CD4-positive, alpha-beta T cell treated with Interleukin-4 for 1 hour (primary cell): Measurements from ENCODE around the gene CSNK1A1.
"Not testable (repeated sequence)": the region's sequence is repeated elsewhere in the genome, so short reads cannot be mapped to it uniquely, and the experiment has no call there.

Experiments used
- DNase-seq, 2 donors: peaks; one replicate each; pipeline ENCODE4 v3.0.0-alpha.2; 2020 to 2022

Gene CSNK1A1

DNA sequence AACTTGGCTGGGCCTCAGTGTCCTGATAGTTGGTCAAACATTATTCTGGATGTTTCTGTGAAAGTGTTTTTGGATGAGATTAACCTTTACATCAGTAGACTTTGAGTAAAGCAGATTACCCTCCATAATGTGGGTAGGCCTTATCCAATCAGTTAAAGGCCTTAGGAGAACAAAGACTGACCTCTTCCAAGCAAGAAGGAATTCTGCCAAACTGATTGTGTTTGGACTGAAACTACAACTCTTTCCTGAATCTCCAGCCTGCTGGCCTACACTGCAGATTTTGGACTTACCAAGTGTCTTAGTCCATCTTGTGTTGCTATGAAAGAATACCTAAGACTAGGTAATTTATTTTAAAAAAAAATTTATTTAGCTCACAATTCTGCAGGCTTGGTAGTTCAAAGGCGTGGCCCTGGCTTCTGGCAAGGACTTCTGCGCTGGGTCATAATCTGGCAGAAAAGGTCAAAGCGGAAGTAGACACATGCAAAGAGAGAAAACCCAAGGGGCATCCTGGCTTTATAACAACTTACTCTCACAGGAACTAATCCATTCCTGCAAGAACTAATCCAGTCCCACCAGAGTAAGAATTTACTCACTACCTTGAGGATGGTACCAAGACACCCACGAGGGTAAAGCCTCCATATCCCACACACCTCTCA, 21.5 kb upstream of the CSNK1A1 start:
- no peak for DNase-seq

DNA sequence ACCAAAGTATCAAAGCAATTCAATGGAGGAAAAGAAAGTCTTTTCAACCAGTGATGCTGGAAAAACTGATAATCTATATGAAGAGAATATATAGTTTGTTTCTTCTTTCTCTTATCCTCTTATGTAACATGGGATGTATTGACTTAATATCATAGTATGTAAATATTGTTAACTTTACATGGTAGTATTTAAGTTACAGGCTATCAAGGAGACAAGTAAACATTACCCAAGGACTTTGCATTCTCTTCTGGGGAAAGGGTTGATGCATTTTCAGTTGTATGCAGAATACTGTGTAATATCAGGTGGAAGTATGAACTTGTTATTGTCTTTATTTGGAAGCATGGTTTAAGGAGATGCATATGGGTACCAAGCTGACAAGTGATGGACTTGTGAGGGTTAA, 20.9 kb upstream of the CSNK1A1 start:
- no peak for DNase-seq

DNA sequence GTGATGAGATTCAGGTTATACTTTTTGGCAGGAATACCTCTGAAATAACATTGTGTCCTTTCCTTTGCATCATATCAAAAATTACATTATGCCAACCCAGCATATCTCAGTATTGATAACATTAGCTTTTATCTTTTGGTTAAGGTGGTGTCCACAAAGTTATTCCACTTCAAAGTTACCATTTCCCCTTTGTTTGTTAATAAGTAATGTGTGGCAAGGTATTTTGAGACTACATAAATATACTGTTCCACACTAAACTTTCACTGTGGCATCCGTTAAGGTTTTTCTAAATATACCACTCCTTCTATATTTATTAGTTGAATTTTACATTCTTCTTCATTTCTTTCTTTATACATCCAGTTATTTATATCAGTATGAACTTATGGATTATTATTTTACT, 16.0 kb upstream of the CSNK1A1 start:
- DNase-seq: no peak

- peak; percentile 27 to 79 for DNase-seq
Measured at GRCh38 chr5:149564542-149565140, 13.4 kb upstream of the CSNK1A1 start.

GRCh38 chr5:149563466-149563865, 12.2 kb upstream of the CSNK1A1 start:
- DNase-seq: no peak

GRCh38 chr5:149561848-149562247, 10.6 kb upstream of the CSNK1A1 start:
- no peak for DNase-seq

DNA sequence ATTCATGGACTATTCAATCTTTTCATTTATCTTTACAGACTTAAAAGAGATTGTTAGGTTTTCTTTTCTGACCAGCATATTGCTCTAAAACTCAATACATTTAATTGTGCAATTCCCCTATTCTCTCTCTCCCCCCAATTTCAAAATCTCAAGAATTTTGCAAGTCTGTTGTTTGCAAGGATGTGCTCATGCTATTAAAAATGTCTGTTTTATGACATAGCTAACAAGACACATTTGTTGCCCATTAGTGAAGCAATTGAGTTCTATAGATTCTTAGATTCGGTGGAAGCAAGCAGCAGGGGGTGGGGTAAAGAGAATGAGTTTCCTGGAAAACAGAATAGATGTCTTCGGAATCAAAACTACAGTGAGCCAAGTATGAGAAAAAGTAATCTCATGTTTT, 8.5 kb upstream of the CSNK1A1 start:
- DNase-seq: no peak

GRCh38 chr5:149552553-149553160, 1.4 kb upstream of the CSNK1A1 start:
- no peak for DNase-seq

GRCh38 chr5:149552038-149552494, 827 bp upstream of the CSNK1A1 start:
- DNase-seq: no peak

GRCh38 chr5:149550594-149551226, 529 bp downstream of the CSNK1A1 start:
- peak in 1 of 2 donors; percentile 19 for DNase-seq

GRCh38 chr5:149550268-149550583, 1.0 kb downstream of the CSNK1A1 start:
- peak; percentile 15 to 33 for DNase-seq

DNA sequence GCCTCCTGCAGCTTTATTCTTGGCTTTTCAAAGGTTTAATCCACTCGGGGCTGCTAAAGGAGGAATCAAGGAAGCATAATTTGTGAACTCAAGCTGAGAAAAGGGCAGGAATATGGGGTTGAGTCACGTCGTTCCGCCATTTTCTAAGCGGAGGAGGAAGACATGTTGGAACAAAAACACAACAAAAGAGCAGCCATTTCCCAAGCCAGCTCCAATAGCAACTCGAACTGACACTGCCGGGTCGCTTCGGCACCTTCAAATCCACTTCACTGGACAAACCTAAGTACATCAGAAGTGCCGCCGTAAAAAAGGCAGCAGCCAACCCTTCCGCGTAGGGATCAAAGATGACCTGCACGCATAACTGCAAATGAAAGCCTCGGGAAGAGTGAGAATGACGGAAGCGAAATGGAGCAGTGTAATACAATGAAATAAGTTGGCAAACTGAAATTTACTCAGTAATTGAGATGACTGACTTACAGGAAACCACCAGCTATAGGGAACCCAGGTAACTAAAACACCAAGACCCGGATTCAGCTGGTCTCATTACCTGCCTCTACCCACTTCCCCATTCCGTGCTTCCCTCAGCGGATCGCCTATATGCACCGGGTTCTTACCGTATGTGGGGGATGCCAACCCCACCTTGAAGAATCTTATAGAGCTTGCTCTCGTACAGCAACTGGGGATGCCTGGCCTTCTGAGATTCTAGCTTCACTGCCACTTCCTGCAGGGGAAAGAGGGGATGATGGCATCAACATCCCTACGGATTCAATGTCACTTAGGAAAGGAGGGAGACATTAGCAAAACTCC, 1.6 kb downstream of the CSNK1A1 start:
- peak; percentile 48 to 54 for DNase-seq

GRCh38 chr5:149546974-149547373, 4.3 kb downstream of the CSNK1A1 start:
- no peak for DNase-seq

DNA sequence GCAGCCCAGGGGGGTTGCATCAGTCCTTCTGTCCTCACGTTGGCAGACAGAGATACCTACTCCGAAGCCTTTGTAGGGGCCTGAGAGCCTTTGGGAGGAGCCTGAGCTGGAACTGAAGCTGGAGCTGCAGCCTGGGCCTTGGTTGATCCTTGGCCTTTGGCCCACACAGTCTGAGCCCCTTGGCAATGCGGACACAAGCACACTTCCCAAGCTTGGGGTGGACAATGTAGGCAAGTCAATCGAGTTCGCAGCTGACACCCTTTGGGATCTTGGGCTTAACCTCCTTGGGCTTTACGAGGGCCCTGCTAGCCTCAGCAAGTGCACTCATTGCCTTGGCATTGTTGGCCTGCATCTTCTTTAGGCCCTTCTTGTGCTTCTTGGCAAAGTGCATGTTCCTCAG, 5.9 kb downstream of the CSNK1A1 start:
- no peak for DNase-seq

DNA sequence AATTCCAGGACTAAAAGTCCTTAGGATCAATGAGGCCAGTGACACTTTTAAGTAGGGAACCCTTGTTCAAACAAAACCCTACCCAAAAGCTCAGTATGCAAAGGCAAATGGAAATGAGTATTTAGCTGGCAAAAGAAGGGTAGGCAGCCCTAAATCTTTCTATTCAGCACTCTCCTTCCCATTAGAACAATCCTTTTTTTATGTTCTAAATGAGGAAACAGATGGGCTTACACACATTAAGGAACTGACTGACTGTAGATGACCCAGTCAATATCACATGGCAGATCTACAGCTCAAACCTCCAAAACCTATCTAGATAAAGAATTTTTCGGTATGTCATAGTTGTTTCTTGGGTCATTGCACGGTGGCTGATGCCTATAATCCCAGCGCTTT, 7.2 kb downstream of the CSNK1A1 start:
- DNase-seq: no peak

DNA sequence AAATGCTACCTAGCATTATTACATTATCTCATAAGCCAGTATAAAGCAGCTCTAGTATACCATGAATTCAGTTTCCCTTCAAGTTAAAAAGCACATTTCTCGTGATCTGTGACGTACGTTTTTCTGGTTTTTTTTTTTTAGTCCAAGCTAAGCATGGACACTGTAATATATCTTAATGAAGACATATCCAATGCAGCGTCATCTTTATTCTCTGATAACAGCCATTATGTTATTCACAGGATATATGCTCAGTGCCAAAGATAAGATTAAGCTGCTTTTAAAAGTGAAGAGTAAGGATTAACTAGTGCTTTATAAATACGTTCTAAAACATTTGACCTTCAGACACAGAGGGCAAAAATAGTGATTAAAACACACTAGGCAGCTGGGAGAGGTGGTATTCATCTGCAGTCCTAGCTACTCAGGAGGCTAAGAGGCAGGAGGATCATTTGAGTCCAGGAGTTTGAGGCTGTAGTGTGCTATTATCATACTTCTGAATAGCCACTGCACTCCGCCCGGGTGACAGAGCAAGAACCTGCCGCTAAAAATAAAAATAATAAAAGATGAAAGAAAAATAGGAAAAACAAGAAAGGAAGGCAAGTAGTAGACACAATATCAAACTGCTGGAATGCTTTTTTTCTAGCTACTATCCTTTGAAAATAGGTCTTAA, 7.7 kb downstream of the CSNK1A1 start:
- DNase-seq: no peak

- DNase-seq: no peak
Measured at GRCh38 chr5:149541893-149542292, 9.3 kb downstream of the CSNK1A1 start.

- DNase-seq: no peak
Measured at GRCh38 chr5:149540089-149540488, 11.2 kb downstream of the CSNK1A1 start.

- no peak for DNase-seq
Measured at GRCh38 chr5:149537374-149537975, 13.8 kb downstream of the CSNK1A1 start.

DNA sequence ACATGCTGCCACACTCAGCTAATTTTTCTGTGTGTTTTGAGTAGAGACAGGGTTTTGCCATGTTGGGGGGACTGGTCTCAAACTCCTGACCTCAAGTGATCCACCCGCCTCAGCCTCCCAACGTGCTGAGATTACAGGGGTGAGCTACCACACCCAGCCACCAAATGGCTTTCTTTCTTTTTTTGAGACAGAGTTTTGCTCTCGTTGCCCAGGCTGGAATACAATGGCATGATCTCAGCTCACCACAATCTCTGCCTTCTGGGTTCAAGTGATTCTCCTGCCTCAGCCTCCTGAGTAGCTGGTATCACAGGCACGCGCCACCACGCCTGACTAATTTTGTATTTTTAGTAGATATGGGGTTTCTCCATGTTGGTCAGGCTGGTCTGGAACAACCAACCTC, 15.5 kb downstream of the CSNK1A1 start:
- DNase-seq: not testable (repeated sequence)

DNA sequence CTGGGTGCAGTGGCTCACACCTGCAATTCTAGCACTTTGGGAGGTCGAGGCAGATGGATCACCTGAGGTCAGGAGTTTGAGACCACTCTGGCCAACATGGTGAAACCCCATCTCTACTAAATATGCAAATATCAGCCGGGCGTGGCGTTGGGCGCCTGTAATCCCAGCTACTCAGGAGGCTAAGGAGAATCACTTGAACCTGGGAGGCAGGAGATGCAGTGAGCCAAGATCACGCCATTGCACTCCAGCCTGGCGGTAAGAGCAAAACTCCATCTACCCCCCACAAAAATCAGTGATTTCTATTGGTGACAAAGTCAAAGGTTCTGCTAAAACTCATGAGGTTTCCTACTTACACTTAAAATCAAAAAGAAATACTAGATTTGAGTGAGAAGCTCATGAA, 18.8 kb downstream of the CSNK1A1 start:
- DNase-seq: no peak

DNA sequence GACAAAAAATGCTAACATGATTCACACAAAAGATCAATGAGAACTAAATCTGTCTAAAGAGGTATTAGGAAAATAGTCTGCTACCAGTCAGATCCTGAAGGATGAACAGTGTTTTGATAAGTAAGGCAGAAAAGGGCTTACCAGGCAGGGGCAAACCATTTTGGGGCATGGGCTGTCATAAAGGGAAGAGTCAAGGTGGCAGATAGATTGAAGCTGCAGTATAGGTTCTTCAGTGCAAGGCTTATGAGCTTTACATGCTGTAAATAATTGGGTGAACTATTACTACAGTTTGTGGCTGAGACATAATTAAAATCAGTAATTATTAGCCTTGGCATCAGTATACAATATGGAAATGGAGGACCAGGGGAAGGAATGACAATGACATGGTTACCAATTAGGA, 21.8 kb downstream of the CSNK1A1 start:
- no peak for DNase-seq
